Ovary (tissue), 9 donors: ENCODE data around the gene KCNMA1. TPM values are rescaled to one million over a fixed set of nuclear protein-coding genes. Genes with fewer than 3 reads are reported as not detected.

ENCODE experiments used
- DNase-seq, 5 donors: peaks; one replicate each; pipeline ENCODE4 v3.0.0-alpha.2; 2019 to 2020
- H3K27ac ChIP-seq, 2 donors: fragments of 200-600 bp; one replicate each; pipeline versions ENCODE4 v1.5.1 to v1.8.0; 2019 to 2022
- H3K27me3 ChIP-seq: fragments of 200-600 bp; one replicate; pipeline ENCODE4 v1.8.0; 2022
- H3K36me3 ChIP-seq: fragments of 200-600 bp; sonication (generic); one replicate; pipeline ENCODE4 v1.5.1; 2019
- H3K4me1 ChIP-seq: one replicate; pipeline ENCODE4 v1.8.1; 2013; ENCODE audit warnings: mild to moderate bottlenecking, moderate library complexity; ENCODE audit not compliant: insufficient read depth
- H3K4me3 ChIP-seq: fragments of 200-600 bp; sonication (generic); one replicate; pipeline ENCODE4 v1.5.1; 2017
- H3K9me3 ChIP-seq, 2 donors: fragments of 200-600 bp in 1 of 2; sonication (generic) in 1 of 2; one replicate each; pipeline versions ENCODE4 v1.5.1 to v1.8.1; 2013 to 2019; ENCODE audit warnings: mild to moderate bottlenecking in 1 of 2, moderate library complexity in 1 of 2
- CTCF ChIP-seq, 3 donors: fragments of 450-650 bp in 2 of 3; fragments of 200-600 bp in 1 of 3; IDR thresholded peaks; one replicate each; pipeline versions ENCODE4 v1.5.1 to v1.8.0; 2016 to 2022; ENCODE audit warnings: antibody characterized with exemption in 3 of 3, mild to moderate bottlenecking in 1 of 3
- EP300 ChIP-seq: sonication (generic); formaldehyde crosslinking; IDR thresholded peaks from one replicate; pipeline ENCODE4 v1.6.1; 2017; ENCODE audit warnings: antibody characterized with exemption
- POLR2A ChIP-seq: fragments of 450-650 bp; IDR thresholded peaks from one replicate; pipeline ENCODE4 v1.6.1; 2017; ENCODE audit warnings: antibody characterized with exemption, mild to moderate bottlenecking, moderate library complexity
- WGBS, 3 donors: extraction: QIAGEN DNeasy Blood & Tissue Kit in 1 of 3; methylation state at CpG; one replicate each; pipeline versions ENCODE4 v1.1.5 to v1.1.7; 2013 to 2017; 5-methylcytosine and 5-hydroxymethylcytosine counted together
- intact Hi-C, 4 donors: fragments of 100-400 bp; cut with DNase I; formaldehyde crosslinking; loops; one replicate each; pipeline versions ENCODE4 v1.11.0 to v1.15.1; 2022 to 2023
- polyA plus RNA-seq, 2 donors: library from polyadenylated mRNA; stranded (reverse); fragments of 200-250 nt in 1 of 2; fragments of 350-450 nt in 1 of 2; fragmentation: Illumina TruSeq in 1 of 2; extraction: RNeasy Lipid Tissue Mini Kit (QIAGEN cat#74804) in 1 of 2; gene quantifications; one replicate each; pipeline ENCODE4 v1.2.3, GENCODE V29; 2013 to 2014
- total RNA-seq, 7 donors: library from RNA; depleted of rRNA in 2 of 7; stranded (reverse); fragments of >200 nt in 2 of 7; fragmentation: NEBNext Ultra II Directional in 3 of 7; extraction: Animal tissue kit (Norgen Biotek cat#: 25700) in 3 of 7; gene quantifications; one replicate each; pipeline versions ENCODE4 v1.1.0 to v1.2.4, GENCODE V29; 2016 to 2023
- donor health status: DM: no; HTN: no; CAD: no; lungs with moderate emphysema.
- donor health status: DM: no; HTN: no; CAD: no.
- donor health status: Bipolar disorder and iron deficiency.
- donor health status: DM: yes; HTN: yes; CAD: no.
- donor health status: DM: no; HTN: no; CAD: no.
- donor health status: DM: yes; HTN: yes; CAD: no.

The KCNMA1 gene
- total and polyA plus RNA-seq, 9 donors: 7.0 to 83.8 (median 25.1) TPM

GRCh38 chr10:76917071-76917470 is 720.5 kb downstream of the KCNMA1 start:
- no peak for TF ChIP-seq POLR2A
- no peak for TF ChIP-seq EP300
- TF ChIP-seq CTCF (IDR thresholded peaks at IDR 0.05): no peak
- no peaks in the 10 kb centered on the region for H3K9me3 ChIP-seq
- 95 to 96% (median 95%) methylated on average over 8 of the region's 8 CpGs for WGBS, 3 donors
- peaks cover 3% of the 10 kb centered on the region for H3K4me1 ChIP-seq
- no peaks in the 10 kb centered on the region for H3K27me3 ChIP-seq
- DNase-seq: no peak
- no peak overlapping the region for H3K4me3 ChIP-seq
- H3K36me3 ChIP-seq: no peaks in the 10 kb centered on the region
- no peak overlapping the region for H3K27ac ChIP-seq
- intact Hi-C loops: no loop called here

- DNase-seq: no peak
- TF ChIP-seq CTCF (IDR thresholded peaks at IDR 0.05) (no peak), EP300 (no peak), POLR2A (no peak)
- 93 to 95% (median 95%) methylated on average over 4 of the region's 4 CpGs for WGBS, 3 donors
- no peaks in the 10 kb centered on the region for H3K27me3 ChIP-seq
- H3K36me3 ChIP-seq: no peaks in the 10 kb centered on the region
- no peaks in the 10 kb centered on the region for H3K4me1 ChIP-seq
- H3K4me3 ChIP-seq: no peak overlapping the region
- H3K27ac ChIP-seq: no peak overlapping the region
- no peaks in the 10 kb centered on the region for H3K9me3 ChIP-seq
- intact Hi-C loops: no loop called here
Observed at GRCh38 chr10:76916536-76916935, 721.1 kb downstream of the KCNMA1 start.

- WGBS, 3 donors: 85 to 89% (median 89%) methylated on average over 2 of the region's 2 CpGs
- Histone ChIP-seq H3K9me3 (no peaks in the 10 kb centered on the region), H3K27ac (no peak overlapping the region), H3K36me3 (no peaks in the 10 kb centered on the region), H3K4me1 (no peaks in the 10 kb centered on the region), H3K27me3 (no peaks in the 10 kb centered on the region), H3K4me3 (no peak overlapping the region)
- intact Hi-C loops: no loop called here
- DNase-seq: no peak
- TF ChIP-seq CTCF (IDR thresholded peaks at IDR 0.05) (no peak), EP300 (no peak), POLR2A (no peak)
Observed at GRCh38 chr10:76915316-76915715, 722.3 kb downstream of the KCNMA1 start.

- TF ChIP-seq POLR2A (no peak), CTCF (IDR thresholded peaks at IDR 0.05) (no peak), EP300 (no peak)
- Histone ChIP-seq H3K27ac (no peak overlapping the region), H3K27me3 (no peaks in the 10 kb centered on the region), H3K36me3 (no peaks in the 10 kb centered on the region), H3K4me1 (no peaks in the 10 kb centered on the region), H3K4me3 (no peak overlapping the region), H3K9me3 (no peaks in the 10 kb centered on the region)
- WGBS, 3 donors: 82 to 86% (median 85%) methylated on average over 1 of the region's 1 CpG
- intact Hi-C loops: loop anchor here in 1 of 4 donors (5.0 kb wide), 1 partner anchor 491 kb away; no protein-coding TSS in a partner anchor
- no peak for DNase-seq
Observed at GRCh38 chr10:76911184-76911583, 726.4 kb downstream of the KCNMA1 start.
